Fibroblast of pulmonary artery (primary cell): Measurements from ENCODE around the gene ATG2A.

Experiments used
- DNase-seq: peaks from one replicate; pipeline ENCODE4 v3.0.0-alpha.2; 2010; ENCODE audit warnings: low read depth
- H3K4me3 ChIP-seq: replicated peaks from 2 replicates; pipeline ENCODE4 v1.5.1; 2011; ENCODE audit warnings: low read depth, mild to moderate bottlenecking, control low read depth, low read length, moderate library complexity
- CTCF ChIP-seq: IDR thresholded peaks from 2 replicates; pipeline ENCODE4 v1.5.1; 2011; ENCODE audit warnings: mild to moderate bottlenecking, control low read depth, low read length, inconsistent platforms; ENCODE audit errors: missing control alignments

The ATG2A gene

GRCh38 chr11:64859542-64860414 lies 57.2 kb downstream of the ATG2A start:
- TF ChIP-seq CTCF: no peak
- no peak overlapping the region for H3K4me3 ChIP-seq
- no peak for DNase-seq

GRCh38 chr11:64858467-64859263 lies 58.3 kb downstream of the ATG2A start:
- no peak for DNase-seq
- no peak overlapping the region for H3K4me3 ChIP-seq
- TF ChIP-seq CTCF: no peak

GRCh38 chr11:64857485-64857884 lies 59.5 kb downstream of the ATG2A start:
- no peak for TF ChIP-seq CTCF
- no peak overlapping the region for H3K4me3 ChIP-seq
- DNase-seq: no peak

GRCh38 chr11:64856382-64857227 lies 60.4 kb downstream of the ATG2A start:
- TF ChIP-seq CTCF: no peak
- H3K4me3 ChIP-seq: no peak overlapping the region
- peak; percentile 75 for DNase-seq

- no peak overlapping the region for H3K4me3 ChIP-seq
- TF ChIP-seq CTCF: no peak
- DNase-seq: no peak
These were observed 61.3 kb downstream of the ATG2A start for GRCh38 chr11:64855596-64856304.
